CD4-positive, CD25-positive, alpha-beta regulatory T cell (primary cell): ENCODE data around the gene CHST15. TPM values are rescaled to one million over a fixed set of nuclear protein-coding genes. Genes with fewer than 3 reads are reported as not detected.

Experiments
- ATAC-seq, 2 donors: fragments of 150-1000 bp; cut with Tn5 transposase; one replicate each; pipeline ENCODE4 v1.10.0; 2021; ENCODE audit warnings: low read depth in 2 of 2, moderate number of reproducible peaks in 2 of 2, moderate library complexity in 1 of 2
- DNase-seq, 3 donors: peaks; one replicate each; pipeline versions ENCODE4 v3.0.0 to v3.0.0-alpha.2; 2012 to 2022; ENCODE audit warnings: mixed read lengths in 1 of 3
- H3K27ac ChIP-seq: one replicate; pipeline ENCODE4 v1.7.0; 2013; ENCODE audit warnings: mild to moderate bottlenecking, low read length; ENCODE audit not compliant: insufficient read depth, poor library complexity, severe bottlenecking
- H3K27me3 ChIP-seq: one replicate; pipeline ENCODE4 v1.7.0; 2013; ENCODE audit warnings: low read length; ENCODE audit not compliant: control insufficient read depth, insufficient read depth
- H3K36me3 ChIP-seq: one replicate; pipeline ENCODE4 v1.7.0; 2013; ENCODE audit warnings: mild to moderate bottlenecking, low read length, moderate library complexity; ENCODE audit not compliant: control insufficient read depth, insufficient read depth
- H3K4me1 ChIP-seq: 2 replicates; pipeline ENCODE4 v1.7.0; 2013; ENCODE audit warnings: mild to moderate bottlenecking, low read length; ENCODE audit not compliant: insufficient read depth, control insufficient read depth, poor library complexity, severe bottlenecking
- H3K4me3 ChIP-seq: one replicate; pipeline ENCODE4 v1.7.0; 2013; ENCODE audit warnings: low read depth, mild to moderate bottlenecking, low read length, moderate library complexity
- H3K9me3 ChIP-seq, 2 experiments: 1 replicate in 1 of 2; 2 replicates in 1 of 2; pipeline ENCODE4 v1.7.0; 2013; ENCODE audit warnings: low read length in 2 of 2, mild to moderate bottlenecking in 1 of 2, moderate library complexity in 1 of 2; ENCODE audit not compliant: control insufficient read depth in 2 of 2
- H3K27ac Mint-ChIP-seq, 3 donors: one replicate each; pipeline ENCODE4 v1.8.0; 2020 to 2022; ENCODE audit warnings: mild to moderate bottlenecking in 3 of 3, mixed read lengths in 3 of 3, moderate library complexity in 2 of 3
- H3K27me3 Mint-ChIP-seq: one replicate; pipeline ENCODE4 v1.8.0; 2022; ENCODE audit warnings: mild to moderate bottlenecking, mixed read lengths
- H3K36me3 Mint-ChIP-seq: one replicate; pipeline ENCODE4 v1.8.0; 2020; ENCODE audit warnings: mixed read lengths
- H3K4me1 Mint-ChIP-seq, 4 donors: one replicate each; pipeline ENCODE4 v1.8.0; 2020 to 2022; ENCODE audit warnings: mixed read lengths in 4 of 4, mild to moderate bottlenecking in 1 of 4
- H3K4me3 Mint-ChIP-seq, 4 donors: one replicate each; pipeline ENCODE4 v1.8.0; 2020 to 2022; ENCODE audit warnings: mild to moderate bottlenecking in 4 of 4, mixed read lengths in 4 of 4, moderate library complexity in 3 of 4
- H3K9me3 Mint-ChIP-seq, 7 donors: one replicate each; pipeline ENCODE4 v1.8.0; 2020 to 2022; ENCODE audit warnings: mixed read lengths in 7 of 7, mild to moderate bottlenecking in 3 of 7, moderate library complexity in 2 of 7
- polyA plus RNA-seq, 4 donors: library from polyadenylated mRNA; unstranded; fragments of 300-500 nt; fragmentation: Illumina TruSeq; gene quantifications; one replicate each; pipeline ENCODE4 v1.2.3, GENCODE V29; 2021
- total RNA-seq: library from RNA; stranded (reverse); gene quantifications from one replicate; pipeline ENCODE4 v1.2.3, GENCODE V29; 2022

The CHST15 gene
- total and polyA plus RNA-seq, 5 donors from 2014 or later, result 0.13 to 0.47 (median 0.27) TPM; not detected in 1

- Mint-ChIP-seq H3K4me1 (no peaks in the 10 kb centered on the region), H3K36me3 (no peaks in the 10 kb centered on the region), H3K27me3 (no peaks in the 10 kb centered on the region), H3K9me3 (peaks cover 0 to 1% (median 0%) of the 10 kb centered on the region in 7 donors), H3K27ac (no peak overlapping the region), H3K4me3 (no peak overlapping the region)
- no peak overlapping the region for H3K4me3 ChIP-seq
- no peaks in the 10 kb centered on the region for H3K36me3 ChIP-seq
- H3K27ac ChIP-seq, result no peak overlapping the region
- H3K27me3 ChIP-seq, result no peaks in the 10 kb centered on the region
- no peaks in the 10 kb centered on the region for H3K4me1 ChIP-seq
- ATAC-seq (no peak), DNase-seq (no peak)
- H3K9me3 ChIP-seq, result no peaks in the 10 kb centered on the region
These were observed 86.9 kb downstream of the CHST15 start for GRCh38 chr10:124006526-124006925.

DNA sequence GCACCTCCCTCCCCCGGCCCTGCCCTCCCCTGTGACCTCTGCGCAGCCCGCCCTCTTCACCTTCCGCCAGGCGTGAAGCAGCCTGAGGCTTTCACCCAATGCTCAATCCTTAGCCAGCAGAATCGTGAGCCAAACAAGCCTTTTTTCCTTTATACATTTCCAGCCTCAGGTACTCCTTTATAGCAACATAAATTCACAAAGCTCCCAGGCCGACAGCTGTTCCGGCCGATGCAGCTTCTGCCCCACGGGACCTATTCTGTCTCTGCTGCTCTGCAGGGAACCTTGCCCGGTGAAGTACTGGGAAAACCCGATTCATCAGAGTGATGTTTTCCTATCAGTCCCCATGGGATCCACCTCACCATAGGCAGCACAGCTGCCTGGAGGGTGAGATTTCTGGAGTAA lies 87.4 kb downstream of the CHST15 start:
- no peak overlapping the region for H3K27ac ChIP-seq
- Mint-ChIP-seq H3K9me3 (peaks cover 0 to 1% (median 0%) of the 10 kb centered on the region in 7 donors), H3K27me3 (no peaks in the 10 kb centered on the region), H3K36me3 (no peaks in the 10 kb centered on the region), H3K4me3 (no peak overlapping the region), H3K27ac (no peak overlapping the region), H3K4me1 (no peaks in the 10 kb centered on the region)
- H3K36me3 ChIP-seq, result no peaks in the 10 kb centered on the region
- H3K4me3 ChIP-seq, result no peak overlapping the region
- no peaks in the 10 kb centered on the region for H3K27me3 ChIP-seq
- DNase-seq, result no peak
- no peaks in the 10 kb centered on the region for H3K9me3 ChIP-seq
- ATAC-seq, result no peak
- no peaks in the 10 kb centered on the region for H3K4me1 ChIP-seq

DNA sequence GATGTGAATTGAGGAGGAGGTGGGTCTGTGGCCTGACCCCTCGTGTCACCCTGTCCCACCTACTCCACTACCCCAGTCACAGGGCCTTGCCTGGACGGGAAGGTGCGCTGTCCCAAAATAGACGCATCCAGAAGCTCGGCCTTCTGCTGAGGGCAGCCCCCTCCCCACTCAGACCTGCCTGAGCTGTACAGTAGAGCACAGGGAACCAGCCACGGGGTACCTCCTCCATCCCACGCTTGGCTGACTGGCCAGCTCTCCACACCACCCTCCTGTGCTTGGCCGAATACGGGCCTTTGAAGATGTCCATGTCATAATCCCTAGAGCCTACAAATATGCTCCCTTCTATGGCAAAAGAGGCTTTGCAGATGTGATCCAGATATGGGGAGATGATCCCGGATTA lies 88.3 kb downstream of the CHST15 start:
- DNase-seq (no peak), ATAC-seq (no peak)
- no peaks in the 10 kb centered on the region for H3K9me3 ChIP-seq
- no peak overlapping the region for H3K27ac Mint-ChIP-seq
- no peaks in the 10 kb centered on the region for H3K36me3 Mint-ChIP-seq
- H3K9me3 Mint-ChIP-seq, result peaks cover 0 to 1% (median 0%) of the 10 kb centered on the region in 7 donors
- no peaks in the 10 kb centered on the region for H3K4me1 Mint-ChIP-seq
- no peak overlapping the region for H3K27ac ChIP-seq
- H3K27me3 ChIP-seq, result no peaks in the 10 kb centered on the region
- no peak overlapping the region for H3K4me3 ChIP-seq
- H3K4me3 Mint-ChIP-seq, result no peak overlapping the region
- no peaks in the 10 kb centered on the region for H3K27me3 Mint-ChIP-seq
- H3K4me1 ChIP-seq, result no peaks in the 10 kb centered on the region
- H3K36me3 ChIP-seq, result no peaks in the 10 kb centered on the region

- Mint-ChIP-seq H3K4me1 (no peaks in the 10 kb centered on the region), H3K9me3 (peaks cover 0 to 1% (median 0%) of the 10 kb centered on the region in 7 donors), H3K4me3 (no peak overlapping the region), H3K27ac (no peak overlapping the region), H3K27me3 (no peaks in the 10 kb centered on the region), H3K36me3 (no peaks in the 10 kb centered on the region)
- Histone ChIP-seq H3K4me1 (no peaks in the 10 kb centered on the region), H3K27ac (no peak overlapping the region), H3K4me3 (no peak overlapping the region), H3K27me3 (no peaks in the 10 kb centered on the region), H3K9me3 (no peaks in the 10 kb centered on the region), H3K36me3 (no peaks in the 10 kb centered on the region)
- DNase-seq (no peak), ATAC-seq (no peak)
These were observed 88.8 kb downstream of the CHST15 start for GRCh38 chr10:124004663-124005004.

DNA sequence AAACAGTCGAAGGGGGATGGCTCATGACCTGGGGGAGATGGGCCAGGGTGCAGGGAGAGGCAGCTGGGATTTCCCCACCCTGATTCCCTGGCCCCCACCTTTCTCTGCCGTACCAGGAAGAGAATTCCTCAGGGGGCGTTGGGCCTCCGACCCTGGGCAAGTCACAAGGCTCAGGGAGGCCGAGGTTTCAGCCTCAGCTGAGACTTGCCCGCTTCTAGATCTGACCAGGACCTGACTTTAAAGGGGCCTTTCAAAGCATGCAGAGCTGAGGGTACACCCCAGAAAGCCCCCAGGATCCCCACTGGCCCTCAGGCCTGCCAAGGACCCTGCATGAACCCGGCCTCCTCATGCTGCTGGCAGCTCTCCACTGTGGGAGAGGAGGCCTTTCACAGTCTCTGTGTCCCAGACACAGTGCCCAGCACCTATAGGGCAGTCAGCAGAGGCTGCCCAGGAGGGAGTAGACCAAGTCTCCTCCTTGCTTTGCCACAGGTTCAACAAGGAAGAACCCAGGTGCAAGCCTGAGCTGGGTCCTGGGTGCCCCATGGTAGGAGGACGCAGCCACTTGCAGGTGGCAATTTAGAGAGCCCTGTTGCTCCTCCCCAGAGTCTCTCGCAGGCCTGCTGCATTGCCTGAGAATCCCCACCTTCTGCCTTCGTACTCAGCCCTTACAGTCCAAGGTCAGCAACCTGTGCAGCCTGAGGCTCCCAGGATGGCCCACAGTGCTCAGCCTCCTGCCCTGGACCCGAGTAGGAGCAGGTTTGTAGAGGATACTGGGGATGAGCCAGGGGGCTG lies 89.3 kb downstream of the CHST15 start:
- DNase-seq (no peak), ATAC-seq (no peak)
- H3K4me1 Mint-ChIP-seq, result no peaks in the 10 kb centered on the region
- H3K4me1 ChIP-seq, result no peaks in the 10 kb centered on the region
- H3K36me3 Mint-ChIP-seq, result no peaks in the 10 kb centered on the region
- no peaks in the 10 kb centered on the region for H3K9me3 ChIP-seq
- no peaks in the 10 kb centered on the region for H3K27me3 ChIP-seq
- no peak overlapping the region for H3K4me3 ChIP-seq
- no peak overlapping the region for H3K27ac Mint-ChIP-seq
- no peak overlapping the region for H3K27ac ChIP-seq
- no peaks in the 10 kb centered on the region for H3K27me3 Mint-ChIP-seq
- no peaks in the 10 kb centered on the region for H3K36me3 ChIP-seq
- H3K4me3 Mint-ChIP-seq, result no peak overlapping the region
- H3K9me3 Mint-ChIP-seq, result peaks cover 0 to 1% (median 0%) of the 10 kb centered on the region in 7 donors

DNA sequence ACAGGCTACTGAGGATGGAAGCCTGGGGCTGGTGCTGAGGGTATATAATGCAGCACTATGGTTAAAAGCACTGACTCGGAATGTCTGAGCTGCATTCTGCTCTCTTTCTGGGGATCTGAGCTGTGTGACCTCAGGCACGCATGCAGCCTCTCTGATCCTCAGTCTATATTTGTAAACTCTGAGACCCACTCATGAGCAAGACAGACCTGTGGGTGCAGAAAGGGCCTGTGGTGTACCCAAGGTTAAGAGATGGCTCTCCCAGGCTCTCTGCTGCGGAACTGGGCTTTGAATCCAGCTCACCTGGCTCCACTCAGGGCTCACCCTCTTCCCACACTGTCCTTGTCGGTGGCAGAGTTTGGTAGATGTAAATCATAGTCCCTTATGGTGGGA lies 89.9 kb downstream of the CHST15 start:
- H3K9me3 ChIP-seq, result no peaks in the 10 kb centered on the region
- no peaks in the 10 kb centered on the region for H3K27me3 ChIP-seq
- ATAC-seq, result no peak
- H3K4me1 Mint-ChIP-seq, result no peaks in the 10 kb centered on the region
- H3K4me3 ChIP-seq, result no peak overlapping the region
- H3K4me1 ChIP-seq, result no peaks in the 10 kb centered on the region
- H3K4me3 Mint-ChIP-seq, result no peak overlapping the region
- no peak overlapping the region for H3K27ac ChIP-seq
- H3K9me3 Mint-ChIP-seq, result peaks cover 0 to 1% (median 0%) of the 10 kb centered on the region in 7 donors
- no peak overlapping the region for H3K27ac Mint-ChIP-seq
- no peaks in the 10 kb centered on the region for H3K36me3 ChIP-seq
- DNase-seq, result no peak
- H3K27me3 Mint-ChIP-seq, result no peaks in the 10 kb centered on the region
- H3K36me3 Mint-ChIP-seq, result no peaks in the 10 kb centered on the region

DNA sequence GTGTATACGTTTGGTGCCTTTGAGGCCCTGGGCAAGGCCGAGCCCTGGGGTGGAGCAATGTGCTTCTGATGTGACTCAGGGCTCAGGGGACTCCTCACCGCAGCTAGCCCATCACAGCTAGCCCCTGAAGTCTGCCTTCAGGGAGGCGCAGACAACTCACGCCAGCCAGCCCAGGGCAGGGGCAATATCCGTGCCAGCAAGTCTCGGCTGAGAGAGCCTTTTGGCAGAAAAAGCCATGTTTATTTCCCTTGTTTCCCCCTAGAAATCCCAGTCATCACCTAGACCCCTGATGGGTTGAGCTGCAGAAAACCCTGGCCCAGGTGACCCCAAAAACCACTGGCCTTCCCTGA lies 90.4 kb downstream of the CHST15 start:
- Mint-ChIP-seq H3K4me1 (no peaks in the 10 kb centered on the region), H3K27me3 (no peaks in the 10 kb centered on the region), H3K4me3 (no peak overlapping the region), H3K27ac (no peak overlapping the region), H3K9me3 (peaks cover 0 to 1% (median 0%) of the 10 kb centered on the region in 7 donors), H3K36me3 (no peaks in the 10 kb centered on the region)
- Histone ChIP-seq H3K4me3 (no peak overlapping the region), H3K27ac (no peak overlapping the region), H3K36me3 (no peaks in the 10 kb centered on the region), H3K4me1 (no peaks in the 10 kb centered on the region), H3K9me3 (no peaks in the 10 kb centered on the region), H3K27me3 (no peaks in the 10 kb centered on the region)
- no peak for DNase-seq
- no peak for ATAC-seq

- no peak for ATAC-seq
- Histone ChIP-seq H3K27ac (no peak overlapping the region), H3K4me3 (no peak overlapping the region), H3K4me1 (no peaks in the 10 kb centered on the region), H3K9me3 (no peaks in the 10 kb centered on the region), H3K27me3 (no peaks in the 10 kb centered on the region), H3K36me3 (no peaks in the 10 kb centered on the region)
- Mint-ChIP-seq H3K27ac (no peak overlapping the region), H3K27me3 (no peaks in the 10 kb centered on the region), H3K9me3 (peaks cover 0 to 1% (median 0%) of the 10 kb centered on the region in 7 donors), H3K36me3 (no peaks in the 10 kb centered on the region), H3K4me3 (no peak overlapping the region), H3K4me1 (no peaks in the 10 kb centered on the region)
- no peak for DNase-seq
These were observed 90.9 kb downstream of the CHST15 start for GRCh38 chr10:124002391-124003069.
